Subcutaneous preadipocyte (primary cell): ENCODE data around the gene P2RY4. TPM values are rescaled to one million over a fixed set of nuclear protein-coding genes. Genes with fewer than 3 reads are reported as not detected.

Experiments used
- small RNA-seq: library from RNA; depleted of rRNA; stranded (forward); fragments of <200 nt; gene quantifications from one replicate; pipeline ENCODE3, GENCODE V24; 2012
- total RNA-seq: library from RNA; depleted of rRNA; stranded (reverse); fragments of >200 nt; gene quantifications from 2 replicates; pipeline ENCODE4 v1.2.3, GENCODE V29; 2012

Gene P2RY4
- under 0.01 and 0.39 TPM in 2 replicates for total RNA-seq

DNA sequence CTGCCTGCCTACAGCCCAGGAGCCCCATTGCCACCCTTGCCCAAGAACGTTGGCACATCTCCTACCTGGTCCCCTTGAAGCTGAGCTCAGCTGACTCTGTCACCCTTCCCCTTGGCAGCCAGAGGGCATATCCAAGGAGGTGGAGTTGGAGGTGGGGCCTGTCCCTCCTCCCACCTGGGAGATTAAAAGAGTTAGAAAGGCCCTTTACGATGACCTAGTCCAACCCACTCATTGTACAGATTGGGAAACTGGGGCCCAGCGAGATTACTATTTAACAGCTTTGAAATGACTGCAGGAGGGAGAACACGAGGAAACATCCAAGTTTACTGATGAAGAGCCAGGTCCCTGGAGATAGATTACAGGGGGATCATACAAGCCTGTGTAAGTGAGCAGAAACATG, at the start of gene P2RY4:
P2RY4 (minus strand) TSS at position 101 of the 400 bp plus-strand sequence. CDS start 580 bp downstream, outside the sequence.

DNA sequence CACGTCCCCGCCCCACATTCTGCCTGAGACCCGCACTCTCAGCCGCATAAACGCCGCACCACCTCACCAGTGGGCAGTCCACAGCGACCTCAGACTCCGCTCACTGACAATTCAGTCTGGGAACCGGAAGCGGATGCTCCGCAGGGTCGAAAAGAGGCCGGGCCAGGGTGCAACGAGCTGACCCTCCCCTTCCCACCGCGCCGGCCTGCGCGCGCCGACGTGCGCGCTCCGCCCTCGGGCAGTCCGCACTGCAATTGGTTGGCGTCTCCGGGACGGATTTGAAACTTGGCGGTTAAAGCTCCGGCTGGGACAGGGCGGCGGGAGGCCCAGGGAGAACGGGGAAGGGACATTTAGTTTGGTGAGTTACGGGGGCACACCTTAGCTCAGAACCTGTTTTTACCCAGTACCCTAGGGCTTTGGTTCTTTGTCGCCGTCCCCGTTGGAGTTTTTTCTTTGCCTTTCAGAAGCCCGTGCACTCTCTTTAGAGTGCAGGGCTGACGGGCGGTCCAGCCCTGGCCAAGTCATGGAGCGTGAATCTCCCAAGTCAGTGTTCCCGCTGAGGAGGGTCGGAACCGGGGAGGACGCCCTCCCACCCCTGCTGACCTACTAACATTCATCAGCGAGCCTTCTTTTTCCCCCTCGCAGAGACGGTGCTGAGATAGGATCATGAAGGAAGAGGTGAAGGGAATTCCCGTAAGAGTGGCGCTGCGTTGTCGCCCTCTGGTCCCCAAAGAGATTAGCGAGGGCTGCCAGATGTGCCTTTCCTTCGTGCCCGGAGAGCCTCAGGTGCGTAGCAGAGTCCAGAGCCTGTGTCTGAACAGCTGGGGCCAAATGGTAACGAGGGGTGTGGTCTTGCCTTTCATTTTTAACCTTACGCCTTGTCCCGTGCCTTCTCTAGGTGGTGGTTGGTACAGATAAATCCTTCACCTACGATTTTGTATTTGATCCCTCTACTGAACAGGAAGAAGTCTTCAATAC, 30.1 kb upstream of the P2RY4 start, which contains the start of the genes KIF4A and PDZD11:
KIF4A (plus strand) TSS at position 312 of the 978 bp plus-strand sequence; CDS start at position 667, 355 bp downstream.
PDZD11 (minus strand) TSS at position 135 of the 978 bp plus-strand sequence. CDS start 586 bp downstream, outside the sequence.

DNA sequence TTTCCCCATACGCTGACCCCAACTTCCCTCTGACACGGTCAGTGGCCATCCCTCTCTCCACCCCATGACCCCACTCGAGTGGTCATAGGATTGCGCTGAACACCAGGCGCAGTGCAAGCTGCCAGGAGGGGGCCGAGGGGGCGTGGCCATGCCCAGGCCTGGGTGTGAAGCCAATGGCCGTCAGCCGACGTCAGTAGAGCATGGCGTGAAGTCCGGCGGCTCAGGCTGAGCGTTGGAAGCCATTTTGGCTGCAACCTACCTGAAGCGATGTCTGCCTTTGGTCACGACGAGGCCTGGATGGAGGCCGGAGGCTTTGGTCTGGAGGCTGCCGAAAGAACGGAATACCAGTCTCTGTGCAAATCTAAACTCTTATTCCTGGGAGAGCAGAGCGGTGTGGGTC, 21.9 kb upstream of the P2RY4 start, which contains the start of gene RAB41:
RAB41 (plus strand) TSS at position 222 of the 400 bp plus-strand sequence; CDS start at position 268, 46 bp downstream.

DNA sequence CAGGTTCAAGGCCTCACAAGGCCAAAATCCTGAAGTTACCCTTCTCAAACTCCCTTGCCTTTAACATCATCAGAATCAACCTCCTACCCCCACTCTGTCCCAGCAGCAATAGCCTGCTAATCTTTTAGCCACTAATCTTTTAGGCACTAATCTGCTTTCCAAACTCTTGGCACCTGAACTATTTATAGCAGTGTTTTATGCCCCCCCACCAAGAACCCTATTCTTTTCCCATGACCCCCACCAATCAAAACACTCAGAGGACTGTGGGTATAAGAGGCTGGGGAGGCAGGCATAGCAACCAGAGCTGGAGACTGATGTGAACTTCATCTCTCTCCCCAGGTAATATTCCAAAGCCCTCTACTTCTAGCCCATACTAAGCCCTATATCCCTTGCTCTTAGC, 8.0 kb upstream of the P2RY4 start, which contains the start of gene ARR3:
ARR3 (plus strand) TSS at position 301 of the 400 bp plus-strand sequence. CDS start 1,052 bp downstream, outside the sequence.

DNA sequence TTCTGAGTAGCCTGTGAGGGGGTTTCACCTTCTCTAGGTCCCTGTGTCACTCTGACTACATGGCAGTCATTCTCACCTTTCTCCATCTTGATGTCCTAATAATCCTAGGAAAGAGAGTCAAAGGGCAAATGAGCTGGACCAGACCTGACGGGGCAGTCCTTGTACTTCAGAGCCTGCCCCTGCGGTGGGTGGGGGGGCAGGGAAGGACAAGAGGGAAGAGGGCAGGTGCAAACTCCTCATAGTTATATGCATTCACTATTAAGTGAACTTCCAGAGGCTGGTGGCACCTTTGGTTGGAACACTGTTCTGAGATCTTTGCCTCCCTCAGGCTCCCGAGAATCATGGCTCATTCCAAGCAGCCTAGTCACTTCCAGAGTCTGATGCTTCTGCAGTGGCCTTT, 25.6 kb downstream of the P2RY4 start, which contains the start of gene AWAT1:
AWAT1 (plus strand) TSS at position 301 of the 400 bp plus-strand sequence; CDS start at position 342, 41 bp downstream.

Small RNA genes within 50 kb of the gene (small RNA-seq; reads per million reads assigned to genes)
- 0.11 reads per million for gene RNA5SP507

Other genes with a start within 250 kb of the P2RY4 start
- not detected in 2 replicates for gene AWAT2, start 210.3 kb downstream of the P2RY4 start, total RNA-seq
- gene OTUD6A, start 197.7 kb downstream of the P2RY4 start, total RNA-seq: not detected in 2 replicates
- gene IGBP1, start 126.8 kb downstream of the P2RY4 start, total RNA-seq: 44.4 and 64.7 TPM in 2 replicates
- gene DGAT2L6, start 82.7 kb downstream of the P2RY4 start, total RNA-seq: not detected in 2 replicates
- gene AWAT1, start 25.5 kb downstream of the P2RY4 start, total RNA-seq: not detected in 2 replicates
- not detected in 2 replicates for gene ARR3, start 8.1 kb upstream of the P2RY4 start, total RNA-seq
- gene RAB41, start 22.0 kb upstream of the P2RY4 start, total RNA-seq: not detected in 2 replicates
- 40.9 and 56.6 TPM in 2 replicates for gene PDZD11, start 29.7 kb upstream of the P2RY4 start, total RNA-seq
- gene KIF4A, start 29.9 kb upstream of the P2RY4 start, total RNA-seq: 11.0 and 17.8 TPM in 2 replicates
- under 0.01 TPM in 2 replicates for gene GDPD2, start 163.1 kb upstream of the P2RY4 start, total RNA-seq
- 2.2 and 3.9 TPM in 2 replicates for gene DLG3, start 184.6 kb upstream of the P2RY4 start, total RNA-seq